ENCODE measurements around the gene APMAP. TPM values are rescaled to one million over a fixed set of nuclear protein-coding genes. Genes with fewer than 3 reads are reported as not detected.

Gene APMAP
- total and polyA plus RNA-seq, 4 donors: 40.8 to 87.0 (median 62.9) TPM

DNA sequence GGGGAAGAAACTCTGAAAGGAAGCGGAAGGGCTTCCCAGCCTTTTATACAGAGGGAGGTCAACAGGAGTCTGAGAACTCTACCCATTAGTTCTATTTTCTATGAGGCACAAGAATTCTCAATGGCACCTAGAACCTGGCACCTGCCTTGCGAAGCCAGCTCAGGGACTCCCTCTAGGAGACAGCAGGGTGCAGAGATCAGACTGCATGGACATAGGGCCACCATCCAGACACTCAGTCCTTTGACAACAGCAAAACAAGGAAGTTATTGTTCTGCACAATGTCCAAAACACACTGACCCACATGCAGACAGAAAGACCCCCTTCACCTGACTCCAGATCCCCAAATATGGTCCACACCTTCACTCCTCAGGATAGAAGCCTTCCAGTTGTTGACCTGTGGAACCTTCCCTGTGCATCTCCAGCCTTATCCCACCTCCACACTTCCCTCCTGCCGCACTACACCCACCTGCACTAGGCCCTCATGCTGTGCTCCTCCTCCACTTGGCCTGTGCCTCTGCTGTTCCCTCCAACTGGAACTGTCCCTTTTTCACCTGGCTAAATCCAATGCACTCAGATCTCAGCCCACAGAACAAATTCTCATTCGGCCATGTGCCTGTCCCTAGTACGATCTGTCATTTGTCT, 37.6 kb upstream of the APMAP start:
- no peak for DNase-seq
- WGBS, 2 donors: 98 to 100% methylated on average over 5 of the region's 5 CpGs

DNA sequence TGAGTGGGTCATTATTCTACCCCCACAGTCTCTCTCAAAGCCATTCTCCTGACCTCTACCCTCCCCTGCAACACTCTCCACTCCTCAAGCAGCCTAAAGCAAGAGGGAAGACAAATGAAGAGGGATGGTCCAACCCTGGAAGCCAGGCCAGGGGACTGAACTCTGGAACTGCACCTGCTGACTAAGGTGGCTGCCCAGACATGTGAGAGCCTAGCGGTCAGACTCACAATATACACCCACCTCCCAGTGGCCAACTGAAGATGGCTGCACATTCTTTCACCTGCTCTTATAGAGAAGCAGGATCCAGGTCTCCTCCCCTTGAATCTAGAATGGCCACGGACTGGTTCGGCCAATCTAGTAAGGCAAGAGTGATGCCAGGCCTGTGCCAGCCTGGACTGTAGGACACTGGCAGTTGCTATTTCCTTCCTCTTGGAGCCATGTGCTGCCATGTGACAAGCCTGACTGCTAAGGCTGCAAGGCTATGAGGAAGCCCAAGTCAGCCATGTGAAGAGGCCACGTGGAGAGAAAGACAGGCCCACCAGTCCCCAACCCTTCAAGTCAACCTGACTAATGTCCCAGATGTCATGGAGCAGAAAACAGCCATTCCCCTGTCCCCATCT, 33.5 kb upstream of the APMAP start:
- Histone ChIP-seq H3K9me3 (ENCODE audit: control insufficient read depth in 4 of 4, insufficient read depth in 3 of 4, low read length in 3 of 4) (no peaks in the 10 kb centered on the region), H3K9ac (ENCODE audit: insufficient read depth in 1 of 2, low read length in 2 of 2) (no peak overlapping the region), H3K27ac (ENCODE audit: low read depth in 1 of 2, low read length in 1 of 2) (no peak overlapping the region), H3K4me1 (ENCODE audit: control insufficient read depth in 5 of 5, insufficient read depth in 5 of 5, low read length in 5 of 5) (peaks cover 0 to 12% (median 2%) of the 10 kb centered on the region in 5 donors), H3K4me3 (no peak overlapping the region), H3K36me3 (ENCODE audit: control insufficient read depth in 4 of 4, insufficient read depth in 4 of 4, low read length in 4 of 4) (peaks cover 0 to 23% (median 10%) of the 10 kb centered on the region in 4 donors), H3K27me3 (ENCODE audit: control insufficient read depth in 3 of 3, insufficient read depth in 3 of 3, low read length in 2 of 3) (no peaks in the 10 kb centered on the region)
- ATAC-seq (ENCODE audit: insufficient read depth, low FRiP score) (no peak), DNase-seq (peak in 1 of 3 donors; percentile 10)
- 80 to 86% methylated on average over 4 of the region's 4 CpGs for WGBS, 2 donors
- TF ChIP-seq, protein P1, sequence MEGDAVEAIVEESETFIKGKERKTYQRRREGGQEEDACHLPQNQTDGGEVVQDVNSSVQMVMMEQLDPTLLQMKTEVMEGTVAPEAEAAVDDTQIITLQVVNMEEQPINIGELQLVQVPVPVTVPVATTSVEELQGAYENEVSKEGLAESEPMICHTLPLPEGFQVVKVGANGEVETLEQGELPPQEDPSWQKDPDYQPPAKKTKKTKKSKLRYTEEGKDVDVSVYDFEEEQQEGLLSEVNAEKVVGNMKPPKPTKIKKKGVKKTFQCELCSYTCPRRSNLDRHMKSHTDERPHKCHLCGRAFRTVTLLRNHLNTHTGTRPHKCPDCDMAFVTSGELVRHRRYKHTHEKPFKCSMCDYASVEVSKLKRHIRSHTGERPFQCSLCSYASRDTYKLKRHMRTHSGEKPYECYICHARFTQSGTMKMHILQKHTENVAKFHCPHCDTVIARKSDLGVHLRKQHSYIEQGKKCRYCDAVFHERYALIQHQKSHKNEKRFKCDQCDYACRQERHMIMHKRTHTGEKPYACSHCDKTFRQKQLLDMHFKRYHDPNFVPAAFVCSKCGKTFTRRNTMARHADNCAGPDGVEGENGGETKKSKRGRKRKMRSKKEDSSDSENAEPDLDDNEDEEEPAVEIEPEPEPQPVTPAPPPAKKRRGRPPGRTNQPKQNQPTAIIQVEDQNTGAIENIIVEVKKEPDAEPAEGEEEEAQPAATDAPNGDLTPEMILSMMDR (IDR thresholded peaks at IDR 0.05; ENCODE audit: control extremely low read depth, extremely low read depth): no peak

More for the DNA sequence above, 37.6 kb upstream of the APMAP start:
- ATAC-seq (ENCODE audit: insufficient read depth, low FRiP score): no peak
- no peak overlapping the region for H3K27ac ChIP-seq (ENCODE audit: low read depth in 1 of 2, low read length in 1 of 2)
- TF ChIP-seq, protein P1 (IDR thresholded peaks at IDR 0.05; ENCODE audit: control extremely low read depth, extremely low read depth): no peak
- no peak overlapping the region for H3K4me3 ChIP-seq
- H3K27me3 ChIP-seq (ENCODE audit: control insufficient read depth in 3 of 3, insufficient read depth in 3 of 3, low read length in 2 of 3): no peaks in the 10 kb centered on the region
- H3K9me3 ChIP-seq (ENCODE audit: control insufficient read depth in 4 of 4, insufficient read depth in 3 of 4, low read length in 3 of 4): no peaks in the 10 kb centered on the region
- peaks cover 0 to 9% (median 3%) of the 10 kb centered on the region in 4 donors for H3K36me3 ChIP-seq (ENCODE audit: control insufficient read depth in 4 of 4, insufficient read depth in 4 of 4, low read length in 4 of 4)
- no peak overlapping the region for H3K9ac ChIP-seq (ENCODE audit: insufficient read depth in 1 of 2, low read length in 2 of 2)
- H3K4me1 ChIP-seq (ENCODE audit: control insufficient read depth in 5 of 5, insufficient read depth in 5 of 5, low read length in 5 of 5): peaks cover 0 to 25% (median 17%) of the 10 kb centered on the region in 5 donors

DNA sequence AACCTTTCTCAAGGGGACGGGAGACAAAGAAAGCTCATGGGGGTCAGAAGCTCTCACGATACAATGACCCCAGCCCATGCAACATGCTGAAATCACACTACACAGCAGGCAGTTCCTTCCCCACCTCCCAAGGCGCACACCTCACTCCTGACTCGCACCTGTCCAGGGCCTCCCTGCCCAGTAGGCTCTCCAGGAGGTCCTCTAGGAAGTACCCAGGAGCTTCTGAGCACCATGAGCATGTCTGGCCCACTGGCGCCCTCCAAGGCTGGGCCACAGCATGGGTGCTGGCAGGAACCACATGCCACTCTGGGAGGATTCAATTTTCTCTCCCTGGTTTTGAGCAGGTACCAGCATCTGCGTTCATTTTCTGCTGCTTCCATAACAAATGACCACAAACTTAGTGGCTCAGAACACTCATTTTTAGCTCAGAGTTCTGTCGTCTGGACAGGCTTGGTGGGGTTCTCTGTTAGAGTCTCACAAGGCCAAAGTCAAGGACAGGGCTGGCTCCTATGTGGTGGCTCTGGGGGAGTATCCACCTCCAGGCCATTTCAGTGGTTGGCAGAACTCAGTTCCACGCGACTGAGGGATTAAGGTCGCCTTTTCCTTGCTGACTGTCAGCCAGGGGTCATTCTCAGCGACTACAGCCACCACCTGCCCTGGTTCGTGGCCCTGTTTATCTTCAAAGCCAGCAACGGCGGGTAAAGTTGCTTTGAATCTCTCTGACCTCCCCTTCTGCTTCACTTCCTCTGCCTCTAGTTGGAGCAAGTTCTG, 32.7 kb upstream of the APMAP start:
- ATAC-seq (ENCODE audit: insufficient read depth, low FRiP score): no peak
- peak overlapping the region in 1 of 2 donors; percentile 2 for H3K27ac ChIP-seq (ENCODE audit: low read depth in 1 of 2, low read length in 1 of 2)
- no peak overlapping the region for H3K4me3 ChIP-seq
- H3K9ac ChIP-seq (ENCODE audit: insufficient read depth in 1 of 2, low read length in 2 of 2): no peak overlapping the region
- H3K9me3 ChIP-seq (ENCODE audit: control insufficient read depth in 4 of 4, insufficient read depth in 3 of 4, low read length in 3 of 4): no peaks in the 10 kb centered on the region
- peaks cover 0 to 13% (median 2%) of the 10 kb centered on the region in 5 donors for H3K4me1 ChIP-seq (ENCODE audit: control insufficient read depth in 5 of 5, insufficient read depth in 5 of 5, low read length in 5 of 5)
- peak in 1 of 3 donors; percentile 7 for DNase-seq
- TF ChIP-seq, protein P1 (IDR thresholded peaks at IDR 0.05; ENCODE audit: control extremely low read depth, extremely low read depth): no peak
- H3K36me3 ChIP-seq (ENCODE audit: control insufficient read depth in 4 of 4, insufficient read depth in 4 of 4, low read length in 4 of 4): peaks cover 0 to 23% (median 8%) of the 10 kb centered on the region in 4 donors
- WGBS, 2 donors: 92 to 93% methylated on average over 14 of the region's 14 CpGs
- H3K27me3 ChIP-seq (ENCODE audit: control insufficient read depth in 3 of 3, insufficient read depth in 3 of 3, low read length in 2 of 3): no peaks in the 10 kb centered on the region

Measured in lung (tissue), 12 donors.